GM13976 (cell line): ENCODE measurements around the gene MTMR3.

Experiments
- DNase-seq: peaks from one replicate; pipeline ENCODE4 v3.0.0; 2012; ENCODE audit warnings: low spot score
- CTCF ChIP-seq: IDR thresholded peaks from 2 replicates; pipeline ENCODE4 v1.5.1; 2012; ENCODE audit warnings: borderline replicate concordance, mild to moderate bottlenecking; ENCODE audit not compliant: insufficient read depth; ENCODE audit errors: extremely low read depth, missing control alignments, control extremely low read depth
- in situ Hi-C: fragments of 300-500 bp; cut with MboI; formaldehyde crosslinking; loops from one replicate; pipeline ENCODE4 v1.12.0; 2022; ENCODE audit warnings: low sequenced_read_pairs, mixed read lengths, inconsistent platforms; ENCODE audit not compliant: unreplicated experiment

MTMR3 gene

DNA sequence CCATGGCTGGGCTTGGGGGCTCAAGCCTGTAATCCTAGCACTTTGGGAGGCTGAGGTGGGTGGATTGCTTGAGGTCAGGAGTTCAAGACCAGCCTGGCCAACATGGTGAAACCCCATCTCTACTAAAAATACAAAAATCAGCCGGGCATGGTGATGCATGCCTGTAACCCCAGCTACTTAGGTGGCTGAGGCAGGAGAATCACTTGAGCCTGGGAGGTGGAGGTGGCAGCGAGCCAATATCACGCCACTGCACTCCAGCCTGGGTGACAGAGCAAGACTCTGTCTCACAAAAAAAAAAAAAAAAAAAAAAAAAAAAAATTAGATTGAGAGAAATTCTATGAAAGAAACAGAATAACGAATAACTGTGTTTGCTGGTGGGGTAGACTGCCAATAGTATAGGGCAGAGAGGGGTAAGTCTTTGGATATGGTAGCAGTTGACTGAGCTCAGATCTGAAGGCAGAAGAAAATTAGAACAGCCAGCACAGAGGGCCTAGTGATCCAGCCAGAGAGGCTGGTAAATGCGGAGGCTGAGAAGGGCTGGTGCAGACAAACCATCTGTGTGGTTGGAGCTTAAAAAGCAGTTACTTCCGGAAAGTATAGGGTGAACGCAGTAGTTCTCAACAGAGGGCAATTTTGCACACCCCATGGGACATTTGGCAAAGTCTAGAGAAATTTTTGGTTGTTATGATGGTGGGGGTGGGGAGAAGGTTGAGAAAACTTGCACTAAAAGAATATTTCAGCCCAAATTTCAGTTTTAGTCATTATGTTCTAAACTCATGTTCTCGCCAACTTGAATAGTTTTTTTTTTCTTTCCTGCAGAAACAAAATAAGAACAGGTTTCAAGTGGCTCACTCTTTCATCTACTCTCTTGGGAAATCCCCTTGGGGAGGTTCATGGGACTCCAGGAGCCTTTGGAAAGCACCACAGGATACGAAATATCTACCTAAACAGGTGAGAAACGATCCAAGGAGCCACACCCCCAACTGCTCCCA, 195.6 kb downstream of the MTMR3 start:
- DNase-seq = peak; percentile 51
- in situ Hi-C loops = no loop called here
- no peak for TF ChIP-seq CTCF

DNA sequence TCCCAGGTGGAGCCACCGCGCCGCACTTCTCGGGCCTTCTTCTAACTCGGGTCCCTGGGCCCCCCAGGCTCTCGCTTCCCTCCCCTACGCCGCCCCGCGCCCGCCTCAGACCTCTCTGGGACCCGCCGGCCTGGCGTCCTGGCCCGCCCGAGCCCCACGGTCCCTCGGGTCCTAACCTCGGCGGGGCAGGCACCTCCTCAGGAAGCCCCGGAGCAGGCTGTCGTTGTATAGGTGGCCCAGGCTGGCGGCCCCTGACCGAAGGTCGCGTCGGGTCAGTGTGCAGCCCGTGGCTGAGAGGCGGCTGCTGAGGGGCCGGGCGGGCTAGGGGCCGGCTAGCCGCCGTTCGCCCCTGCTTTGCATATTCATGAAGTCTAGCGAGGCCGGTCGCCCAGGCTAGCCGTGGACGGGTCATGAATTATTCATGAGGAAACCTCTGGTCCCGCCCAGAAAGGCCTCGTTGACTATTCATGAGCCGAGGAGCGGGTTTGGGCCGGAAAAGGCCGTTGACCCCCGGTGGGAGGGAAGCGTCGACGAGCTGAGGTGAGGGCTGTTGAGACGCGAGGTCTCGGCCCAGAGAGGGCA, 197.1 kb downstream of the MTMR3 start, which contains the start of gene HORMAD2:
Gene HORMAD2 (plus strand): TSS at position 513 of the 582 bp plus-strand sequence. CDS start 13,489 bp downstream, outside the sequence.
- DNase-seq = peak; percentile 38
- in situ Hi-C loops = no loop called here
- TF ChIP-seq CTCF = no peak
